SK-N-MC (cell line): ENCODE results near the gene KLHL26.
A peak's percentile ranks its signal among the peaks of the same experiment; 100 is the strongest.

Source experiments
- DNase-seq: peaks from one replicate; pipeline ENCODE4 v3.0.0-alpha.2; 2011; ENCODE audit warnings: low read depth, low spot score
- H3K27ac ChIP-seq: fragments of 200-600 bp; sonication (generic); 2 replicates; pipeline ENCODE4 v1.5.1; 2016; ENCODE audit warnings: mixed run types
- H3K36me3 ChIP-seq: fragments of 200-600 bp; sonication (generic); 2 replicates; pipeline ENCODE4 v1.6.1; 2017; ENCODE audit warnings: antibody characterized with exemption, low read length, mixed read lengths; ENCODE audit not compliant: insufficient read depth
- H3K4me3 ChIP-seq: fragments of 200-600 bp; sonication (generic); 2 replicates; pipeline ENCODE4 v1.5.1; 2016
- H3K9ac ChIP-seq: fragments of 200-600 bp; sonication (generic); 2 replicates; pipeline ENCODE4 v1.8.0; 2017; ENCODE audit warnings: mixed run types, mixed read lengths; ENCODE audit not compliant: insufficient read length
- H3K9me3 ChIP-seq: fragments of 200-600 bp; sonication (generic); 2 replicates; pipeline ENCODE4 v1.6.1; 2017; ENCODE audit warnings: low read depth, mild to moderate bottlenecking, antibody characterized with exemption, low read length, moderate library complexity, mixed read lengths
- EZH2 ChIP-seq: fragments of 200-600 bp; sonication (generic); IDR thresholded peaks from one replicate; pipeline ENCODE4 v1.6.1; 2017; ENCODE audit warnings: antibody characterized with exemption
- FOXP2 ChIP-seq: optimal IDR thresholded peaks from 2 replicates; pipeline ENCODE3; 2011; ENCODE audit warnings: mild to moderate bottlenecking, moderate library complexity; ENCODE audit not compliant: insufficient read depth; ENCODE audit errors: extremely low read length, control extremely low read depth
- POLR2AphosphoS5 ChIP-seq: IDR thresholded peaks from 2 replicates; pipeline ENCODE4 v1.6.1; 2012; ENCODE audit warnings: mild to moderate bottlenecking, low read depth, low read length, borderline replicate concordance

KLHL26 gene

DNA sequence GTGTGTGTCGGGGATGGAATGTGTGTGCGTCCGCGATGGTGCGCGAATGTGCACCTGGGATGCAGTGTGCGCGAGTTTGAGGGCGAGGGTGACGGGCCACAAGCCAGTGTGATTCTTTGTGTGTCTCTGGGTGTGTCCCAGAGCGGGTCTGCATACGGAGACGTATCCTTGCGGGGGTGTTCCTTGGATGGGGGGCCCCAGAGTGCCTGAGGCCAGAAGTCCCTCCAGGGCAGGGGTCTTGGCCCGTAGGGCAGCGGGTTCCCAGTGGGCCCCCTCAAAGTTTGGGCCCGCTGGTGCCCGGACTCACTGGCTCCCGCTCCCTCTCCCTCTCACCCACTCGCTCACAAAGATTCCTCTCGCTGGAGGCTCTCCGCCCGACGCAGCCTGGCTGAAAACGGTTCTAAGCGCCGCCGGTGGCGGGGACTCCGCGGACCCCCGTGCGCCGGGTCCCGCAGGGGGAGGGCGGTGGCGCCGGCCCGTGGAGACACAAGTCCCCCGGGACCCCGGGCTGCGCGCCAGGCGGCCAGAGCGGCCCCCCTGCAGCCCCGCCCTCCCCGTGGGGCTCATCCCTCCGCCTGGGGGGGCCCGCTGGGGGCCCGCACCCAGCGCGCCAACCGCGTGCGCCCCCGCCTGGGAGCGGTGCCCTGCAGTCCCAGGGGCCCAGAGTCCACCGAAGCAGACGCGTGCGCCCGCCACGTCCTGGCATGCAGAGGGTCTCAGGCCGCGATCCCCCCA, 31.1 kb upstream of the KLHL26 start:
- Histone ChIP-seq H3K27ac (no peak overlapping the region; the same call in 1 of the 2 replicates), H3K4me3 (peak overlapping the region; percentile 87), H3K9me3 (no peaks in the 10 kb centered on the region), H3K9ac (peak overlapping the region; percentile 79), H3K36me3 (no peaks in the 10 kb centered on the region; the same call in 1 of the 2 replicates)
- DNase-seq: no peak
- TF ChIP-seq FOXP2 (no peak), POLR2AphosphoS5 (no peak), EZH2 (no peak)

DNA sequence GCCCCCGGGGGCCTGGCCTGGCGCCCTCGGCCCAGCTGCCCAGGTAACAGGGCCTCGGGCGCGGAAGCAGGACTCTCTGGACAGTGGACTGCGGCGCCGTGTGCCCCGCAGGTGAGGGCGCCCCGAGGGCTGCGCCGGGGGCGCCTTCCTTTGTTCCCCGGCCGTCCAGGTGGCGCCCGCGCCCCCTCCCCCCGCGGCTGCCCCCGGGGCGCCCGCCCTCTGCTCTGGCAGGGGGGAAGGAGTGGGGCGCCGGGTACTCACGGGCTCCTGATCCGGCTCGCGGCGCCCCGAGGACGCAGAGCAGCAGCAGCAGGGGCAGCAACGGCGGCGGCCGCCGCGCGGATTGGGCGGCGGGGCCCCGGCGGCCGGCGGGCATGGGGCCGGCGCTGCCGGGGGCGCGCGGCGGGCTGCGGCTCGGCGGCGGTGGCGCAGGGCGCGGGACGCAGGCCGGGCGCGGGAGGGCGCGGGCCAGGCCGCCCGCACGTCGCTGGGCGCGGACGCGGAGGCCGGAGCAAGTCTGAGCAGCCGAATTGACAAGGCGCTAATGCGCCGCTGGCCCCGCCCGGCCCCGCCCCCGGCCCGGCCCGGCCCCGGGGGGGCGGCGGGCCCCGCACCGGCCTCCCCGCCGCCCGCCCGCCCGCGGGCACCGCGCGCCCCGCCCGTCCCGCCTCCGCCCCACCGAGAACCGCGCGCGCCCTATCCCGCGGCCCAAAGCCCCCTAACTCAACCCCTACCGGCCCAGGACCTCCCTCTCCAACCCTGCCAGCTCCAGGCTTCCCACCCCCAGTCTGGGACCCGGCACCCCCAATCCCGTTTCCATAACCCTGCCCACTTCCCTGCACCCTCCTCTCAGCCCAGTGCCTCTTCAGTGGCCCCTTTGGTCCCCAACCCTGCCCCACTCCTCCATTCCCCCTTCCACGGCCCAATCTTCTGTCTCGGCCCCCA, 30.3 kb upstream of the KLHL26 start, which contains the start of gene CRLF1:
Gene CRLF1 (minus strand): TSS at position 519 of the 945 bp plus-strand sequence. CDS start 143 bp downstream, at position 376.
- H3K27ac ChIP-seq: no peak within 1 kb of the TSS; the same call in 1 of the 2 replicates
- no peak for TF ChIP-seq EZH2
- TF ChIP-seq POLR2AphosphoS5: no peak
- H3K9me3 ChIP-seq: no peaks in the 10 kb centered on the region
- peak within 1 kb of the TSS; percentile 79 for H3K9ac ChIP-seq
- no peaks in the 10 kb centered on the region; the same call in 1 of the 2 replicates for H3K36me3 ChIP-seq
- DNase-seq: no peak
- H3K4me3 ChIP-seq: peak within 1 kb of the TSS; percentile 87

- Histone ChIP-seq H3K27ac (no peak overlapping the region), H3K9me3 (no peaks in the 10 kb centered on the region), H3K9ac (peak overlapping the region; percentile 26), H3K36me3 (no peaks in the 10 kb centered on the region), H3K4me3 (peak overlapping the region; percentile 86)
- TF ChIP-seq EZH2 (no peak), POLR2AphosphoS5 (no peak), FOXP2 (no peak)
- no peak for DNase-seq
These were observed 29.4 kb upstream of the KLHL26 start for GRCh38 chr19:18607226-18608101.

DNA sequence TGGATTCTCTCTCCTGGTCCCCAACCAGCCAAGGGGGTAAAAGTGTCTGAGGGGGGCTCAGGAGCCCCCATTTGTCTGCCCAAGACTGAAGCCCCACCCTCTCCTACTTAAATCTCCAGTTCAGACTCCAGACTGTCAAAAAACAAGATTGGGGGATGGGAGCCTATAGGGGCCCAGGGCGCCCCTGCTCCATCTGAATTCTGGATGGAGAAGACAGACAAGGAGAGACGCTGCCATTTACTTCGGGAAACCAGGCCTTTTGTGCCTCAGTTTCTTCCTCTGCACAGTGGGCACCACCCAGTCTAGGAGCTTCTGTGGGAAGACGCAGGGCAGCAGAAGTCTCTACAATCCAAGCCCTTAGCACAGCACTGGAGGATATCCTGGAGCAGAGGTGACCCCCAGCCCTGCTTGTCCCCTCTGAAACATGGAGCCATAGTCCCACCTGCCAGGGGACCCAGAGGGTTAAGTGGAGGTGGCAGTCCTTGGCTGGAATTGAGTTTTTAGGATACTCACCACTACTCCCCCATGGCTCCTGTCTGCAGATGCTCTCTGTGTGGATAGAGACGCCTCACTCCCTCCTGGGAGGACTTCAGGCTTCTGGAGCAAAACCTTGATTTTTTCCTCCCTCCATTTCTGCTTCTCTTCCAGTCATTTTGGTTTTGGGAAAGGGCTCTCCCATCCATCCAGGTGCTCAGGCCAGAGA, 28.6 kb upstream of the KLHL26 start:
- no peak for TF ChIP-seq EZH2
- no peak for TF ChIP-seq POLR2AphosphoS5
- Histone ChIP-seq H3K9ac (no peak overlapping the region), H3K27ac (no peak overlapping the region), H3K9me3 (no peaks in the 10 kb centered on the region), H3K36me3 (no peaks in the 10 kb centered on the region), H3K4me3 (peak overlapping the region; percentile 86)
- DNase-seq: no peak

DNA sequence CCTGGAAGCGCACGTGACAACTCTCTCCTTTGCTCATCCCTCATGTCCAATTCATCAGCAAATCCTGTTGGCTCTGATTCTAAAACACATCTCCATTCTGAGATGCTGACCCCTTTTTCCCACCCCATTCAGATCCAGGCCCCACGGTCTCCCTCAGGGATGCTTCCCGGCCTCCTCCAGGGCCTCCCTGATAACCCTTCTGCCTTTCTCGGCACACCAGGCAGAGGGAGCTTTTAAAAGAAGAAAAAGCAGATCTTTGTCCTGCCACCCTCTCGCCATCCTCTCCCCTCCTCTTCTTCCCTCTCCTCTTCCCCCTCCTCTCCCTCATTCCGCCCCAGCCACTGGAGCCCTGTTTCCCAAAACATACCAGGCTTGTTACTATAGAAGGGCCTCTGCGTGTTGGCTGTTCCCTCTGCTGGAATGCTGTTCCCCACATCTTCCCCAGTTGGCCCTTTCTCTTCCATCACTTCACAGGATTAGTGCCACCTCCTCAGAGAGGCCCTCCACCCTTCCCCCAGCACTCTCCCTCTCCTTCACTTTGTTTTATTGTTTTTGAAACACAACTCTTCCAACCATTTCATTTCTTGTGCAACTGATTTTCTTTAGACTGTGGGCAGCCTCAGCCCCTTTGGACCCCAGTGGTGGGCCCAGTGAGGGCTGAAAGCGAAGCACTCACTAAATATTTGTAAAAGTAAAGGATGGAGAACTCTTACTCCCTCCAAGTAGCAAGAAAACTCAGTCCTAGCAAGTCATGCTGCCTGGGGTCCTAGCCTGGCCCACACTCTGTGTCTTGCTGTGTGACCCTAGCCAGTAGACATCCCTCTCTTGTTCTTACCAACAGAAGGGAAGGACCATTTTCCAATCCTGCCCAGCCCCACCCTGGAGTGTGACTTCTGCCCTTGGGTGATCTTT, 27.8 kb upstream of the KLHL26 start:
- TF ChIP-seq FOXP2: no peak
- TF ChIP-seq EZH2: no peak
- no peak for TF ChIP-seq POLR2AphosphoS5
- Histone ChIP-seq H3K4me3 (no peak overlapping the region), H3K9ac (no peak overlapping the region)

GRCh38 chr19:18609717-18610051, 27.1 kb upstream of the KLHL26 start:
- no peak overlapping the region for H3K4me3 ChIP-seq
- TF ChIP-seq EZH2: no peak
- TF ChIP-seq FOXP2: no peak
- no peak for TF ChIP-seq POLR2AphosphoS5
- no peaks in the 10 kb centered on the region for H3K9me3 ChIP-seq
- no peak overlapping the region for H3K27ac ChIP-seq
- H3K9ac ChIP-seq: no peak overlapping the region
- no peak for DNase-seq
- no peaks in the 10 kb centered on the region for H3K36me3 ChIP-seq

More for the DNA sequence above, 27.8 kb upstream of the KLHL26 start:
- Histone ChIP-seq H3K27ac (no peak overlapping the region), H3K9me3 (no peaks in the 10 kb centered on the region), H3K36me3 (no peaks in the 10 kb centered on the region)
- no peak for DNase-seq

GRCh38 chr19:18610245-18610555, 26.6 kb upstream of the KLHL26 start:
- DNase-seq: no peak
- no peak overlapping the region for H3K27ac ChIP-seq
- H3K9ac ChIP-seq: no peak overlapping the region
- TF ChIP-seq POLR2AphosphoS5 (no peak), FOXP2 (no peak), EZH2 (no peak)
- H3K4me3 ChIP-seq: no peak overlapping the region
- no peaks in the 10 kb centered on the region for H3K9me3 ChIP-seq
- no peaks in the 10 kb centered on the region for H3K36me3 ChIP-seq
